K562 (cell line): ENCODE data around the gene TSHZ1. TPM values are rescaled to one million over a fixed set of nuclear protein-coding genes. Genes with fewer than 3 reads are reported as not detected.

Source experiments
- ATAC-seq: fragments of 200-7000 bp; cut with Tn5 transposase; 3 replicates; pipeline ENCODE4 v1.9.1; 2020; ENCODE audit warnings: moderate library complexity
- BruUV-seq: library from RNA; stranded (reverse); fragments of 400-500 nt; replicated peaks from 2 replicates; lab custom pipeline; 2021; lab: Mats Ljungman, UMichigan
- CTCF ChIA-PET: fragments of 300-600 bp; formaldehyde crosslinking; extraction: SDS; loops from one replicate; lab custom pipeline; 2021; ENCODE audit warnings: low intra/inter-chr PET ratio; lab: Yijun Ruan, JAX
- POLR2A ChIA-PET: fragments of 300-600, 350-650 bp; sonication (Branson Sonifier 250); formaldehyde crosslinking; extraction: SDS; loops from one replicate; lab custom pipeline; 2021; ENCODE audit warnings: antibody characterized with exemption, inconsistent platforms; lab: Yijun Ruan, JAX
- DNase-seq, 4 experiments: peaks; one replicate each; pipeline versions ENCODE4 v3.0.0 to v3.0.0-alpha.2; 2011 to 2018; ENCODE audit warnings: low spot score in 3 of 4, mixed read lengths in 3 of 4; ENCODE audit errors: extremely low read depth in 1 of 4
- FAIRE-seq: peaks from 2 replicates; lab custom pipeline; 2011; peaks lifted over from hg19 to GRCh38; lab: Jason Lieb, UNC
- H2AFZ ChIP-seq: 2 replicates; pipeline ENCODE4 v1.6.0; 2011; ENCODE audit warnings: low read depth, low read length, control low read depth, inconsistent platforms
- H3K27ac ChIP-seq: fragments of 200-600 bp; 3 replicates; pipeline ENCODE4 v1.8.0; 2011; ENCODE audit warnings: low read depth, mild to moderate bottlenecking, control low read depth, inconsistent platforms, low read length, moderate library complexity, mixed read lengths; ENCODE audit errors: extremely low read depth
- H3K27me3 ChIP-seq, 2 experiments: fragments of 300-600 bp in 1 of 2; 2 replicates in 1 of 2; 3 replicates in 1 of 2; pipeline versions ENCODE4 v1.6.0 to v1.8.0; 2011; ENCODE audit warnings: inconsistent platforms in 2 of 2, low read length in 2 of 2, mild to moderate bottlenecking in 1 of 2, mixed read lengths in 1 of 2, moderate library complexity in 1 of 2; ENCODE audit not compliant: control insufficient read depth in 2 of 2, insufficient read depth in 2 of 2
- H3K36me3 ChIP-seq: fragments of 300-600 bp; 3 replicates; pipeline ENCODE4 v1.8.0; 2011; ENCODE audit warnings: mild to moderate bottlenecking, low read length, inconsistent platforms; ENCODE audit not compliant: control insufficient read depth, insufficient read depth
- H3K4me1 ChIP-seq, 2 experiments: fragments of 200-600 bp in 1 of 2; replicated peaks in 1 of 2; 2 replicates in 1 of 2; 3 replicates in 1 of 2; pipeline versions ENCODE4 v1.5.1 to v1.8.0; 2011; ENCODE audit warnings: inconsistent platforms in 2 of 2, low read length in 2 of 2, mild to moderate bottlenecking in 1 of 2, mixed read lengths in 1 of 2, moderate library complexity in 1 of 2; ENCODE audit not compliant: control insufficient read depth in 2 of 2, insufficient read depth in 2 of 2
- H3K4me2 ChIP-seq: 2 replicates; pipeline ENCODE4 v1.6.1; 2011; ENCODE audit warnings: low read length, control low read depth, inconsistent platforms, mixed read lengths; ENCODE audit not compliant: insufficient read depth
- H3K4me3 ChIP-seq: fragments of 200-600 bp; sonication (generic), shearing (Covaris generic); 2 replicates; pipeline ENCODE4 v1.5.1; 2016; ENCODE audit warnings: control low read depth, inconsistent platforms
- H3K79me2 ChIP-seq: fragments of 200-600 bp; 3 replicates; pipeline ENCODE4 v1.8.0; 2011; ENCODE audit warnings: low read length, inconsistent platforms; ENCODE audit not compliant: control insufficient read depth, insufficient read depth
- H3K9ac ChIP-seq, 2 experiments: 2 replicates each; pipeline versions ENCODE4 v1.6.0 to v1.6.1; 2011; ENCODE audit warnings: low read depth in 2 of 2, low read length in 2 of 2, control low read depth in 1 of 2, inconsistent platforms in 1 of 2, mild to moderate bottlenecking in 1 of 2, mixed read lengths in 1 of 2; ENCODE audit not compliant: insufficient read depth in 1 of 2
- H3K9me1 ChIP-seq: one replicate; pipeline ENCODE4 v1.6.0; 2011; ENCODE audit warnings: inconsistent platforms, mild to moderate bottlenecking, low read length, moderate library complexity; ENCODE audit not compliant: control insufficient read depth, insufficient read depth
- H3K9me3 ChIP-seq: replicated peaks from 2 replicates; pipeline ENCODE4 v1.5.1; 2011; ENCODE audit warnings: low read depth, low read length, inconsistent platforms; ENCODE audit not compliant: control insufficient read depth, insufficient read depth
- H4K20me1 ChIP-seq: replicated peaks from 2 replicates; pipeline ENCODE4 v1.6.1; 2011; ENCODE audit warnings: low read length, inconsistent platforms, mixed read lengths; ENCODE audit not compliant: control insufficient read depth, insufficient read depth
- CREB1 ChIP-seq, 2 experiments: sonication (generic) in 1 of 2; formaldehyde crosslinking in 1 of 2; IDR thresholded peaks; 2 replicates each; pipeline versions ENCODE4 v1.6.1 to v1.8.0; 2012 to 2022; ENCODE audit warnings: inconsistent platforms in 1 of 2, mild to moderate bottlenecking in 1 of 2, missing genetic modification reagents in 1 of 2, moderate library complexity in 1 of 2
- DPF2 ChIP-seq: fragments of 450-650 bp; IDR thresholded peaks from 2 replicates; pipeline ENCODE4 v1.6.1; 2016
- ELF1 ChIP-seq: fragments of 200-800 bp; sonication (Bioruptor generic); IDR thresholded peaks from 2 replicates; pipeline ENCODE4 v1.6.1; 2016; ENCODE audit warnings: missing genetic modification characterization, missing compliant biosample characterization
- GATAD2A ChIP-seq: fragments of 450-650 bp; IDR thresholded peaks from 2 replicates; pipeline ENCODE4 v1.6.1; 2017
- MITF ChIP-seq: IDR thresholded peaks from 2 replicates; pipeline ENCODE4 v1.6.1; 2014; ENCODE audit warnings: antibody characterized with exemption
- MXI1 ChIP-seq: IDR thresholded peaks from 2 replicates; pipeline ENCODE4 v1.6.1; 2011; ENCODE audit warnings: low read depth, mild to moderate bottlenecking, improper control_type of control experiment, low read length
- PTBP1 ChIP-seq: fragments of 200-400 bp; formaldehyde crosslinking; IDR thresholded peaks from 2 replicates; pipeline ENCODE4 v1.6.1; 2017; ENCODE audit warnings: low read depth, low read length
- SFPQ ChIP-seq: fragments of 200-400 bp; formaldehyde crosslinking; IDR thresholded peaks from 2 replicates; pipeline ENCODE4 v1.6.1; 2017; ENCODE audit warnings: mild to moderate bottlenecking, low read depth, low read length, moderate library complexity
- ZBTB8A ChIP-seq: fragments of 450-650 bp; IDR thresholded peaks from 2 replicates; pipeline ENCODE4 v1.6.1; 2018; ENCODE audit warnings: mild to moderate bottlenecking, moderate library complexity; ENCODE audit not compliant: partially characterized antibody
- ZNF263 ChIP-seq: sonication (generic); formaldehyde crosslinking; IDR thresholded peaks from 2 replicates; pipeline ENCODE4 v1.8.0; 2022; ENCODE audit warnings: mild to moderate bottlenecking, missing genetic modification reagents, borderline replicate concordance
- ZNF507 ChIP-seq: conservative IDR thresholded peaks from 2 replicates; pipeline ENCODE4 v1.6.1; 2017; ENCODE audit warnings: missing genetic modification characterization, missing compliant biosample characterization
- WGBS: fragments of 100-300 bp; shearing (Covaris generic); methylation state at CpG from one replicate; pipeline ENCODE4 v1.1.6; 2016; ENCODE audit warnings: low coverage, mixed read lengths; ENCODE audit not compliant: insufficient coverage; ENCODE audit errors: missing lambda C conversion rate; 5-methylcytosine and 5-hydroxymethylcytosine counted together
- in situ Hi-C: fragments of 300-500 bp; cut with MboI; formaldehyde crosslinking; loops from 4 replicates; pipeline ENCODE4 v1.15.0; 2018; ENCODE audit warnings: inconsistent platforms, mixed read lengths
- intact Hi-C: fragments of 100-400 bp; cut with micrococcal nuclease; formaldehyde crosslinking; loops from 2 replicates; pipeline ENCODE4 v1.14.2; 2022
- polyA plus RNA-seq, 8 experiments: library from polyadenylated mRNA; depleted of rRNA in 4 of 8; stranded (reverse) in 5 of 8; unstranded in 3 of 8; fragments of >200 nt; fragmentation: Nextera tagmentation in 2 of 8; fragmentation: Illumina TruSeq in 1 of 8; extraction: Ambion mirVana in 2 of 8; extraction: Trizol in 1 of 8; gene quantifications; 2 replicates each; pipeline versions ENCODE4 v1.2.1 to v1.2.3, GENCODE V29; 2011 to 2014; ENCODE audit warnings: inconsistent platforms in 1 of 8, missing spikeins in 1 of 8
- total RNA-seq, 7 experiments: library from RNA; depleted of rRNA in 6 of 7; stranded (reverse); fragments of >200 nt in 6 of 7; fragmentation: Illumina TruSeq in 2 of 7; extraction: Trizol in 2 of 7; gene quantifications; 2 replicates each; pipeline versions ENCODE4 v1.2.1 to v1.2.3, GENCODE V29; 2011 to 2021; ENCODE audit warnings: low replicate concordance in 1 of 7

The TSHZ1 gene
- total and polyA plus RNA-seq, 9 of the 15 experiments (the other 6 are each of a cell fraction or from before 2014, with no cell fraction given): 1.1 to 7.2 (median 2.7) TPM

- H4K20me1 ChIP-seq: no peaks in the 10 kb centered on the region
- no peaks in the 10 kb centered on the region for H3K9me3 ChIP-seq
- no peak overlapping the region for H3K27ac ChIP-seq
- no peaks in the 10 kb centered on the region for H3K79me2 ChIP-seq
- TF ChIP-seq DPF2: no peak
- TF ChIP-seq SFPQ: no peak
- no peak for TF ChIP-seq PTBP1
- no peak for TF ChIP-seq ZNF263 (CRISPR knock-in tag)
- no peak for TF ChIP-seq GATAD2A
- no peak for TF ChIP-seq ELF1 (tag)
- TF ChIP-seq MXI1: no peak
- no peak for TF ChIP-seq ZBTB8A
- no peak for TF ChIP-seq MITF
- no peak for TF ChIP-seq ZNF507 (tag)
- no peak for TF ChIP-seq CREB1 (IDR thresholded peaks at IDR 0.05)
- no peak for TF ChIP-seq CREB1 (CRISPR knock-in tag; IDR thresholded peaks at IDR 0.05)
- FAIRE-seq: no peak
- no peak overlapping the region for H3K9ac ChIP-seq
- CTCF ChIA-PET: no interaction called here
- POLR2A ChIA-PET: no interaction called here
- H3K36me3 ChIP-seq: no peaks in the 10 kb centered on the region
- H3K4me3 ChIP-seq: no peak overlapping the region
- no TSS peak for BruUV-seq
- no peaks in the 10 kb centered on the region for H3K9me1 ChIP-seq
- DNase-seq: no peak
- in situ Hi-C loops: no loop called here
- H2AFZ ChIP-seq: no peak overlapping the region
- no peaks in the 10 kb centered on the region for H3K4me1 ChIP-seq
- no peak overlapping the region for H3K4me2 ChIP-seq
- no peak for ATAC-seq
- intact Hi-C loops: no loop called here
- 0% methylated on average over 6 of the region's 8 CpGs for WGBS
- H3K27me3 ChIP-seq: peaks cover 7 to 26% of the 10 kb centered on the region in 2 experiments; a peak in 3 of 5 replicates
These were observed 113.4 kb downstream of the TSHZ1 start for GRCh38 chr18:75323821-75324585.
